HG02885 (cell line): ENCODE measurements around the gene IMPDH1.
A peak's percentile ranks its signal among the peaks of the same experiment; 100 is the strongest.
"Not testable (repeated sequence)": the region's sequence is repeated elsewhere in the genome, so short reads cannot be mapped to it uniquely, and the experiment has no call there.

ENCODE experiments used
- ATAC-seq: cut with Tn5 transposase; IDR thresholded peaks from one replicate; pipeline ENCODE4 v1.9.1; 2021; ENCODE audit warnings: mild to moderate bottlenecking; ENCODE audit not compliant: unreplicated experiment, poor library complexity

IMPDH1 gene

GRCh38 chr7:128409596-128410450, at the start of gene IMPDH1:
Gene IMPDH1, minus strand, starts transcription at chr7:128409982. Its CDS starts 81 bp downstream, at chr7:128409901.
- peak; percentile 85 for ATAC-seq

- peak; percentile 33 for ATAC-seq
Measured at GRCh38 chr7:128459394-128459878, 49.7 kb upstream of the IMPDH1 start.

- peak; percentile 12 for ATAC-seq
Measured at GRCh38 chr7:128458956-128459355, 49.2 kb upstream of the IMPDH1 start.

GRCh38 chr7:128457385-128457784, 47.6 kb upstream of the IMPDH1 start:
- not testable (repeated sequence) for ATAC-seq

GRCh38 chr7:128456255-128456725, 46.5 kb upstream of the IMPDH1 start:
- ATAC-seq = no peak

GRCh38 chr7:128455543-128456254, 45.9 kb upstream of the IMPDH1 start, which contains the start of gene HILPDA:
Gene HILPDA, plus strand, starts transcription at chr7:128455878. Its CDS starts 1,391 bp downstream, at chr7:128457269.
- ATAC-seq = peak; percentile 87

- no peak for ATAC-seq
Measured at GRCh38 chr7:128454808-128455542, 45.2 kb upstream of the IMPDH1 start.

- ATAC-seq = no peak
Measured at GRCh38 chr7:128453836-128454804, 44.3 kb upstream of the IMPDH1 start.

- ATAC-seq = no peak
Measured at GRCh38 chr7:128452552-128452951, 42.8 kb upstream of the IMPDH1 start.

GRCh38 chr7:128450913-128451312, 41.1 kb upstream of the IMPDH1 start:
- ATAC-seq = no peak

- ATAC-seq = no peak
Measured at GRCh38 chr7:128450409-128450808, 40.6 kb upstream of the IMPDH1 start.

- ATAC-seq = no peak
Measured at GRCh38 chr7:128448751-128449302, 39.0 kb upstream of the IMPDH1 start.

- ATAC-seq = no peak
Measured at GRCh38 chr7:128447941-128448564, 38.3 kb upstream of the IMPDH1 start.

GRCh38 chr7:128446306-128446705, 36.5 kb upstream of the IMPDH1 start:
- ATAC-seq = no peak

- no peak for ATAC-seq
Measured at GRCh38 chr7:128443831-128444600, 34.2 kb upstream of the IMPDH1 start.

GRCh38 chr7:128442356-128442755, 32.6 kb upstream of the IMPDH1 start:
- no peak for ATAC-seq

GRCh38 chr7:128437426-128438332, 27.9 kb upstream of the IMPDH1 start:
- ATAC-seq = peak; percentile 55
